AML-193 (cell line): ENCODE results near the gene KCNJ5.

Experiments
- DNase-seq, 2 experiments: peaks; one replicate each; lab custom pipeline; 2025; lab: John Stamatoyannopoulos, UW

Gene KCNJ5

DNA sequence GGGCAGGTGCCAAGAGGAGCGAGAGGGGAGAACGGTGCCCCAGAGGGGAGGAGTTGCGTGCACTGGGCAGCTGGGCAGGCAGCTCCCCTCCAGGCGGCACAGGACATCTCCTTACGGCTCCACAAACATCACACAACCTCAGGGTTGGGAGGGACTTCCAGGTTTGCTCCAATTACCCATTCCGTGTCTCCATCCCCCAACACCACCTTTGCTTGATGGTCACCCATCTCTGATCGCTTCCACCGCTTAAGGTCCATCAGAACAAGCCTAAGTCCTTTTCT is 66.0 kb downstream of the KCNJ5 start:
- no peak for DNase-seq

DNA sequence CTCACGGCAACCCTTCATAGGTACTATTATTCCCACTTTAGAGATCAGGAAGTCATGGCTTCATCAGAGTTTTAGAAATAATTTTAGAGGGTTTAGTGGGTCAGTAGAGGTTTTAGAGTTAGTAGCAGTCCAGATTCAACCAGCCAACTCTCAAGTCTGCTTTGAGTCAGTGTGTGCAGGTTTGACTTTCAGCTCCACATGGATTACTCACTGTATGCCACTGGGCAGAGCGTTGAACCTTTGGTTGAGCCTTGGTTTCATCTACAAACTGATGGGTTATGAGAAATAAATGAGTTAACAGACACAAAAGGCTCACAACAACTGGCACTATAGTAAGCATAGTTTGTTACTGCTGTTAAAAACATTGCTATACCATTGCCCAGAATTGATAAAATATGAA is 70.5 kb downstream of the KCNJ5 start:
- no peak for DNase-seq

DNA sequence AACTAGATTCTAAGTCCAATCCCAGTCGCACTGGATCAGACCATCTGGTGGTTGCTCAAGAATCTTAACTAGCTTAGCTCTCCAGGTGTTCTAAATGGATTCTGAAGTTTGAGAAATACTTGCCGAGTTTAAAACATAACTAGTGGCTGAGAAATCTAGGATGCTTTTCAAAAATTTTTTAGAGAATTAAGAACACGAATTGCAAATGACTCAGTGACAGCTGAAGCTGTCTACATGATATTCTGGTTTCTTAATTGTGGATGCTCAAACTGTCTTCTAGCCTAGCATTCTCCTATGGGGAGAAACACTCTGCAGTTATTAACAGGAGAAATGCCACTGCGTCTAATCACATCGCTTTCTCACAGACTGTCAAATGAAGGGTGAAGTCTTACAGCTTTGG is 71.7 kb downstream of the KCNJ5 start:
- DNase-seq = no peak

DNA sequence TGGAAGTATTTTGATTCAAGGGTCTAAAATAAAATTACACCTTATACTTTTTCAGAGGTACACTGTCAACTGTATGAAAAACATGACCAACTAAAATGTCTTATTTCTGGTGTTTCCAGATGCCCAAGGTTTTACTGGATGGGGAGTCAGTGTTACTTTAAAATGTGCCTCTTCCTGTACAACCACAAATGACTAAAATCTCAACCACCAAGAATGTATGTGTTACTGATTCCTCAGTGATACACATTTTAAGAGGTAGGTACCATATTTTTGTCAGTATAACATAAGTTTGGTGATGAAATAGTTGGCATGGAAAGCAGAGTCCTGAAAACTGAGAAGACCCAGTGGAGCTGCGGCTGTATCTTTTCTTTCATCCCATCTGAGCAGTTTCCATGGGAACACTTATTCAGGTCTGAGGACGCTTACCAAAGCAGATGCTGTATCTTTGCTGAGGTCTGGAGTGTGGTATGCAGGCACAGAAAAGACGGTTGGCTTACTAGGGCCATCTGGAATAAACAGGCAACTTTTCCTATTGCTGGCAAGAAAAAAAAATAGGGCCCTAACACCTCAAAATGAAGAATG is 72.7 kb downstream of the KCNJ5 start:
- no peak for DNase-seq

DNA sequence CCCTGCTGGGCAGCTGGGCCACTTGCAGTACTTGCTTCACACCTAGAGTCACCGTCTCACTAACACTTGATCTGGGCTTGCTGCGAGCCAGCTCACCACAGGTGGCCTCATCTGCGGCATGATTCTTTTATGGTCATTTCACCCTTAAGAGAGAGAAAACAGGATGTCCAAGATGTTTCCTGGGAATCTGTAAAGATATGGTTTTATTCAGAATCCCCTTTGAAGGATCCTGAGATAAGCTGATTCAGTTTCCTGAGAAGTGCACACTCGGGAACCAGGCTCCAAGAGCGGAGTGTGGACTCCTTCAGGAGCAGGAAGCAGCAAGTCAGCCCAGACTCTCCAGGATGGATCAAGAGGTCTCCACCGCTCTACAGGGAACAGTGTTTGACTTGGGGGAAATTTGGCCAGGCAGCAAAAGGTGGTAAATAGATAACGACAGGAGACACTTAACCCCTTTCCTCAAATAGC is 73.3 kb downstream of the KCNJ5 start:
- DNase-seq = no peak

DNA sequence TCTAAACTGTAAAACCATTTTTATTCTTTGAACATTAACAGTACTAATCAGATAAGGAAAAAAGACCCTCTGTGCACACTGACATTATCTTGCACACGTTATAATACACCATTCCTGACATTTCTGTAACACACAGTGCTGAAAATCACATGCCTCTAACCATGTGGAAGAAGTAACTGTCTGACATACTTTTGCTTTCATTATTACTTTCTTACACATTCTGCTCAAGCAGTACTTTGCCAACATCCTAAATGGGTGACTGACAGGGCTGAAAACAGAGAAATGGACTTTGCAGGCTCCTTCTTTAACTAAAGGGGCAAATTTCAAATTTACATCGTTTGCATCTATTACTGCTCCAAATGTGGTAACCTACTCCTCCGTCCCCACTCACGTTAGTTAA is 74.3 kb downstream of the KCNJ5 start:
- DNase-seq = no peak

DNA sequence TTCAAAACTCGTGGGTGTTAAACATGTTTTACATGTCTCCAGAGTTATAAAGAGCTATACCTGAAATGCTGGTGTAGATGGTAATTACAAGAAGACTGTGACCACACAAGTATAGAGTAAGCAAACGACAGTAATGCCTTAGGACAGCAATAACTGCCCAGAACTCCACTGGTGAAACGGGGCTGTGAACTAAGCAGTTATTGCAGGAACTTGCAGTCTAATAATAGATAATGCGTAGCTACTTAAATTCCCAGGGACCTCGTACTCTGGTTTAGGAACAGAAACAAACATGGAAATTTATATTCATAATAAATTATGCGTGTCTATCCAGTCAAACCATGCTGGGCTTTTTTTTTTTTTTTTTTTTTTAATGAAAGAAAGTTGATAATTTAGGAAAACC is 76.4 kb downstream of the KCNJ5 start:
- DNase-seq = no peak

DNA sequence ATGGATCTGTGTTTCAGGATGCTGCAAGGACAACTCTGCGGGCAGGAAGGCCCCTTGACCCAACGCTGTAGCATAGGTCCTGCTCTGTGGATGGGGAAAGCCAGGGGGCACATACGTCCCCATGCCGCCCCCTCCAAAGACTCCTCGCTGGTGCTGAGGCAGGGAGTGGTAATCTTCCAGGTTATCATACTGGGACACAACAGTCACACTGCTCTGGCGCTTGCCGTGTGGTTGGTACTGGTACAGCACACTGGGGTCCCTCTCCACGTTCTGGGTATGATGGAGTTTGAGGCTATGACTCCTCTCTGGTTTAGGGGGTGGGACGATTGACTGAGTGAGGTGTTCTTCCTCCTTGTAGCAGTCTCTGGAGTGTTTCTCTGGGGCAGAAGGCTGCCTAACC is 77.8 kb downstream of the KCNJ5 start:
- DNase-seq = no peak
